Pancreas (tissue), 10 donors: ENCODE measurements around the gene WDR82. TPM values are rescaled to one million over a fixed set of nuclear protein-coding genes. Genes with fewer than 3 reads are reported as not detected.

ENCODE experiments used
- ATAC-seq, 4 donors: fragments of 200-7000 bp; cut with Tn5 transposase; one replicate each; pipeline versions ENCODE4 v1.8.0 to v1.9.1; 2020; ENCODE audit warnings: mild to moderate bottlenecking in 4 of 4, moderate library complexity in 4 of 4
- DNase-seq, 6 donors: peaks; one replicate each; pipeline ENCODE4 v3.0.0-alpha.2; 2020
- FAIRE-seq: peaks from 2 replicates; lab custom pipeline; 2012; peaks lifted over from hg19 to GRCh38; lab: Jason Lieb, UNC
- H3K27ac ChIP-seq, 4 donors: fragments of 200-600 bp; sonication (generic); 1 replicate in 3 of 4; 2 replicates in 1 of 4; pipeline versions ENCODE4 v1.5.0 to v1.8.0; 2020
- H3K27me3 ChIP-seq, 4 donors: fragments of 200-600 bp; one replicate each; pipeline ENCODE4 v1.8.0; 2021
- H3K36me3 ChIP-seq, 3 donors: fragments of 200-600 bp; sonication (generic) in 1 of 3; one replicate each; pipeline versions ENCODE4 v1.5.0 to v1.8.0; 2020 to 2021
- H3K4me1 ChIP-seq, 3 donors: fragments of 200-600 bp; one replicate each; pipeline ENCODE4 v1.8.0; 2021
- H3K4me3 ChIP-seq, 4 donors: fragments of 200-600 bp; sonication (generic) in 2 of 4; one replicate each; pipeline versions ENCODE4 v1.5.0 to v1.8.0; 2020 to 2021
- H3K9me3 ChIP-seq, 4 donors: fragments of 200-600 bp; one replicate each; pipeline ENCODE4 v1.8.0; 2021
- CTCF ChIP-seq, 4 donors: fragments of 200-600 bp; sonication (generic) in 3 of 4; IDR thresholded peaks; one replicate each; pipeline versions ENCODE4 v1.5.0 to v1.8.0; 2021; ENCODE audit warnings: antibody characterized with exemption in 4 of 4
- WGBS, 2 donors: extraction: QIAGEN DNeasy Blood & Tissue Kit; methylation state at CpG; one replicate each; pipeline ENCODE4 v1.1.7; 2013; 5-methylcytosine and 5-hydroxymethylcytosine counted together
- intact Hi-C, 3 donors: fragments of 100-400 bp; cut with DNase I; formaldehyde crosslinking; loops; one replicate each; pipeline versions ENCODE4 v1.11.1 to v1.14.2; 2022
- polyA plus RNA-seq, 2 donors: library from polyadenylated mRNA; stranded (reverse); fragments of 200-250 nt; gene quantifications; one replicate each; pipeline ENCODE4 v1.2.3, GENCODE V29; 2013
- total RNA-seq, 6 donors: library from RNA; stranded (reverse); fragmentation: NEBNext Ultra II Directional in 4 of 6; extraction: Animal tissue kit (Norgen Biotek cat#: 25700) in 4 of 6; gene quantifications; one replicate each; pipeline versions ENCODE4 v1.2.1 to v1.2.4, GENCODE V29; 2021 to 2023
- donor health status: healthy with polysubstance abuse.
- donor health status: DM: no; HTN: no; CAD: no; lungs with moderate emphysema.
- donor health status: DM: no; HTN: no; CAD: no.
- donor health status: control.
- donor health status: control.
- donor health status: Bipolar disorder and iron deficiency.
- donor health status: DM: yes; HTN: yes; CAD: no.
- donor health status: DM: no; HTN: no; CAD: no.
- donor health status: DM: no; HTN: no; CAD: no.
- donor health status: DM: yes; HTN: yes; CAD: no.

The WDR82 gene
- total and polyA plus RNA-seq, 8 donors = 9.0 to 32.1 (median 18.8) TPM

DNA sequence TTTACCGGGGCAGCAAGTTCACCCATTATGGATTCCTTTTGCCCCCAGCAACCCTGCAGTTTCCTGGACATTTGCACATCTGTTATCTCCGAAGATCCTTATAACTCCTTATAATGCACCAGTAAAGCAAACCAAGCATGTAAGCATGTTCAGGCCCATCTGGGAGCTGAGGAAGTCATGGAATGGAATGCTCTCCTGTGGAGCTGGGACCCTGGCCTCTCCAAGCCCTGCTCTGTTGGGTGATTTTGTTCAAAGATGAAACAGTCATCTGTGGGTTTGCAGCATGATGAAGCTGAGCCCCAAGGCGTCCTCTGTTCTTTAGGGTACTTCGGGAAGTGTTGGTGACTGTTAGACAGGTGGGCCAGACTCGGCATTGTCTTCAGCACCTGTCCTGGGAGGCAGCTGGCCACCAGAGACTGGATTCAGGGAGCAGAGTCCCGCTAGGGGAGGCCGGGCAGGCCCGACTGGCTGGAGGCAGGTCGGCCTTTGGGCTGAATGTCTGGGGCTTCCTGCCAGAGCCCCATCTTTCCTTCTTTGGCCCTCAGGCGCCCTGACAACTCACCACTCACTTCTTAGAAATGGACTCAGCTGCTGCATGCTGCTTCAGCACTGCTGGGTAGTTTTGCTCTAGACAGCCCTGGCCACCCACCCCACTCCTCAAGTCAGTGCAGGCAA lies 41.6 kb upstream of the WDR82 start:
- intact Hi-C loops = no loop called here
- H3K27ac ChIP-seq = no peak overlapping the region
- WGBS, 2 donors = 89 to 96% methylated on average over 10 of the region's 10 CpGs
- H3K4me1 ChIP-seq = no peaks in the 10 kb centered on the region
- no peak for ATAC-seq
- DNase-seq = peak in 2 of 6 donors; percentile 8 to 39
- no peak for FAIRE-seq
- H3K9me3 ChIP-seq = no peaks in the 10 kb centered on the region
- no peak for TF ChIP-seq CTCF (IDR thresholded peaks at IDR 0.05)
- no peaks in the 10 kb centered on the region for H3K27me3 ChIP-seq
- H3K36me3 ChIP-seq = no peaks in the 10 kb centered on the region
- H3K4me3 ChIP-seq = no peak overlapping the region

GRCh38 chr3:52318186-52318816 lies 39.9 kb upstream of the WDR82 start:
- FAIRE-seq = no peak

GRCh38 chr3:52317208-52318000 lies 39.0 kb upstream of the WDR82 start:
- Histone ChIP-seq H3K27me3 (no peaks in the 10 kb centered on the region), H3K36me3 (no peaks in the 10 kb centered on the region), H3K9me3 (no peaks in the 10 kb centered on the region), H3K4me1 (no peaks in the 10 kb centered on the region), H3K4me3 (peak overlapping the region in 1 of 4 donors; percentile 30), H3K27ac (no peak overlapping the region)
- 43 to 55% methylated on average over 45 of the region's 45 CpGs for WGBS, 2 donors
- TF ChIP-seq CTCF (IDR thresholded peaks at IDR 0.05) = no peak
- ATAC-seq (peak; percentile 84 to 90 (median 86)), DNase-seq (peak in 4 of 6 donors; percentile 36 to 64 (median 42)), FAIRE-seq (no peak)
- intact Hi-C loops = no loop called here

More at GRCh38 chr3:52318186-52318816, 39.9 kb upstream of the WDR82 start:
- no peaks in the 10 kb centered on the region for H3K9me3 ChIP-seq
- no peak overlapping the region for H3K27ac ChIP-seq
- H3K27me3 ChIP-seq = no peaks in the 10 kb centered on the region
- no peaks in the 10 kb centered on the region for H3K4me1 ChIP-seq
- no peak for TF ChIP-seq CTCF (IDR thresholded peaks at IDR 0.05)
- peak in 1 of 4 donors; percentile 33 for ATAC-seq
- DNase-seq = peak in 1 of 6 donors; percentile 11
- intact Hi-C loops = no loop called here
- WGBS, 2 donors = 65 to 66% methylated on average over 14 of the region's 14 CpGs
- H3K36me3 ChIP-seq = no peaks in the 10 kb centered on the region
- H3K4me3 ChIP-seq = no peak overlapping the region

GRCh38 chr3:52315977-52316764 lies 37.7 kb upstream of the WDR82 start, which contains the start of gene DNAH1:
TSS of gene DNAH1 (plus strand) at chr3:52316319. CDS start at chr3:52322443, 6,124 bp downstream.
- intact Hi-C loops = no loop called here
- WGBS, 2 donors = 94 to 98% methylated on average over 3 of the region's 3 CpGs
- H3K4me3 ChIP-seq = peak within 1 kb of the TSS in 1 of 4 donors; percentile 30
- no peak within 1 kb of the TSS for H3K27ac ChIP-seq
- DNase-seq = peak in 2 of 6 donors; percentile 5 to 26
- H3K36me3 ChIP-seq = no peaks in the 10 kb centered on the region
- no peaks in the 10 kb centered on the region for H3K27me3 ChIP-seq
- FAIRE-seq = no peak
- H3K4me1 ChIP-seq = no peaks in the 10 kb centered on the region
- no peaks in the 10 kb centered on the region for H3K9me3 ChIP-seq
- ATAC-seq = no peak
- TF ChIP-seq CTCF (IDR thresholded peaks at IDR 0.05) = no peak
